Neural progenitor cell (in vitro differentiated cells): ENCODE results near the gene SH3GLB1. TPM values are rescaled to one million over a fixed set of nuclear protein-coding genes. Genes with fewer than 3 reads are reported as not detected.
A peak's percentile ranks its signal among the peaks of the same experiment; 100 is the strongest.

Experiments used
- DNase-seq: peaks from one replicate; pipeline ENCODE4 v3.0.0-alpha.2; 2016; ENCODE audit warnings: low spot score
- H2AFZ ChIP-seq: fragments of 200-600 bp; sonication (generic); replicated peaks from 2 replicates; pipeline ENCODE4 v1.6.1; 2016; ENCODE audit warnings: antibody characterized with exemption
- H3F3A ChIP-seq: fragments of 200-600 bp; sonication (generic); 2 replicates; pipeline ENCODE4 v1.6.1; 2016; ENCODE audit warnings: antibody characterized with exemption, low read depth
- H3K27ac ChIP-seq: fragments of 200-600 bp; sonication (generic); 2 replicates; pipeline ENCODE4 v1.5.1; 2016; ENCODE audit warnings: mild to moderate bottlenecking
- H3K27me3 ChIP-seq: fragments of 200-600 bp; sonication (generic); 2 replicates; pipeline ENCODE4 v1.6.1; 2016; ENCODE audit warnings: mild to moderate bottlenecking, moderate library complexity
- H3K36me3 ChIP-seq: fragments of 200-600 bp; sonication (generic); 2 replicates; pipeline ENCODE4 v1.5.1; 2016
- H3K4me1 ChIP-seq: fragments of 200-600 bp; sonication (generic); 2 replicates; pipeline ENCODE4 v1.6.1; 2016; ENCODE audit warnings: mixed run types
- H3K4me2 ChIP-seq: fragments of 200-600 bp; sonication (generic); 2 replicates; pipeline ENCODE4 v1.6.1; 2016
- H3K4me3 ChIP-seq: fragments of 200-600 bp; sonication (generic); 2 replicates; pipeline ENCODE4 v1.5.1; 2016
- H3K79me2 ChIP-seq: fragments of 200-600 bp; sonication (generic); 2 replicates; pipeline ENCODE4 v1.6.1; 2016; ENCODE audit warnings: low read depth
- H3K9ac ChIP-seq: fragments of 200-600 bp; sonication (generic); 2 replicates; pipeline ENCODE4 v1.6.1; 2016
- H3K9me3 ChIP-seq: fragments of 200-600 bp; sonication (generic); 2 replicates; pipeline ENCODE4 v1.5.1; 2016; ENCODE audit warnings: low read depth
- H4K20me1 ChIP-seq: fragments of 200-600 bp; sonication (generic); 2 replicates; pipeline ENCODE4 v1.6.1; 2016; ENCODE audit warnings: low read depth
- H3K27ac Mint-ChIP-seq: 3 replicates; pipeline ENCODE4 v1.8.0; 2021; ENCODE audit warnings: mixed read lengths
- H3K27me3 Mint-ChIP-seq: 2 replicates; pipeline ENCODE4 v1.8.0; 2022; ENCODE audit warnings: low read depth, mild to moderate bottlenecking, inconsistent platforms, moderate library complexity, mixed read lengths; ENCODE audit not compliant: insufficient read depth
- H3K36me3 Mint-ChIP-seq: 3 replicates; pipeline ENCODE4 v1.8.0; 2021; ENCODE audit warnings: mixed read lengths
- H3K4me1 Mint-ChIP-seq: 3 replicates; pipeline ENCODE4 v1.8.0; 2021; ENCODE audit warnings: mixed read lengths
- H3K4me3 Mint-ChIP-seq: 3 replicates; pipeline ENCODE4 v1.8.0; 2021; ENCODE audit warnings: mild to moderate bottlenecking, moderate library complexity, mixed read lengths
- H3K9me3 Mint-ChIP-seq: 3 replicates; pipeline ENCODE4 v1.8.0; 2020; ENCODE audit warnings: mixed read lengths
- CTCF ChIP-seq: fragments of 200-600 bp; sonication (generic); IDR thresholded peaks from 2 replicates; pipeline ENCODE4 v1.5.1; 2017; ENCODE audit warnings: antibody characterized with exemption, mild to moderate bottlenecking
- EZH2 ChIP-seq: fragments of 200-600 bp; sonication (generic); IDR thresholded peaks from 2 replicates; pipeline ENCODE4 v1.6.1; 2017; ENCODE audit warnings: antibody characterized with exemption, mild to moderate bottlenecking, moderate library complexity
- EZH2phosphoT487 ChIP-seq: fragments of 200-600 bp; sonication (generic); IDR thresholded peaks from 2 replicates; pipeline ENCODE4 v1.6.1; 2017; ENCODE audit warnings: antibody characterized with exemption
- total RNA-seq: library from RNA; depleted of rRNA; stranded (reverse); fragments of >200 nt; gene quantifications from 2 replicates; pipeline ENCODE4 v1.2.3, GENCODE V29; 2015; ENCODE audit warnings: low replicate concordance

Gene SH3GLB1
- total RNA-seq, 1 donor from 2014 or later: 28.5 TPM

- Mint-ChIP-seq H3K4me1 (no peaks in the 10 kb centered on the region), H3K27ac (no peak overlapping the region), H3K36me3 (peaks cover 12% of the 10 kb centered on the region), H3K4me3 (no peak overlapping the region), H3K27me3 (no peaks in the 10 kb centered on the region), H3K9me3 (no peaks in the 10 kb centered on the region)
- Histone ChIP-seq H3K79me2 (no peaks in the 10 kb centered on the region), H3K27ac (no peak overlapping the region), H3K4me2 (no peak overlapping the region), H3K36me3 (peaks cover 20% of the 10 kb centered on the region), H3K27me3 (no peaks in the 10 kb centered on the region), H3K4me1 (no peaks in the 10 kb centered on the region), H4K20me1 (no peaks in the 10 kb centered on the region), H3K4me3 (no peak overlapping the region), H2AFZ (no peak overlapping the region), H3K9me3 (no peaks in the 10 kb centered on the region), H3K9ac (no peak overlapping the region), H3F3A (no peaks in the 10 kb centered on the region)
- peak; percentile 30 for DNase-seq
- peak; percentile 88 for TF ChIP-seq CTCF
- TF ChIP-seq EZH2: no peak
Measured at GRCh38 chr1:86741947-86742572, 37.7 kb downstream of the SH3GLB1 start.

- no peak overlapping the region for H3K9ac ChIP-seq
- TF ChIP-seq CTCF (no peak), EZH2 (no peak), EZH2phosphoT487 (no peak)
- no peak overlapping the region for H3K27ac ChIP-seq
- peaks cover 16% of the 10 kb centered on the region for H3K36me3 ChIP-seq
- H4K20me1 ChIP-seq: no peaks in the 10 kb centered on the region
- no peak overlapping the region for H2AFZ ChIP-seq
- H3K4me2 ChIP-seq: no peak overlapping the region
- H3K9me3 Mint-ChIP-seq: no peaks in the 10 kb centered on the region
- no peaks in the 10 kb centered on the region for H3F3A ChIP-seq
- no peaks in the 10 kb centered on the region for H3K27me3 Mint-ChIP-seq
- H3K4me1 ChIP-seq: no peaks in the 10 kb centered on the region
- H3K4me1 Mint-ChIP-seq: peaks cover 6% of the 10 kb centered on the region
- H3K27ac Mint-ChIP-seq: no peak overlapping the region
- H3K4me3 ChIP-seq: no peak overlapping the region
- H3K36me3 Mint-ChIP-seq: peaks cover 8% of the 10 kb centered on the region
- no peaks in the 10 kb centered on the region for H3K9me3 ChIP-seq
- no peaks in the 10 kb centered on the region for H3K27me3 ChIP-seq
- no peak for DNase-seq
- no peaks in the 10 kb centered on the region for H3K79me2 ChIP-seq
- H3K4me3 Mint-ChIP-seq: no peak overlapping the region
Measured at GRCh38 chr1:86747304-86747703, 42.9 kb downstream of the SH3GLB1 start.

- no peak overlapping the region for H3K9ac ChIP-seq
- no peak overlapping the region for H3K27ac ChIP-seq
- H3F3A ChIP-seq: no peaks in the 10 kb centered on the region
- H3K79me2 ChIP-seq: no peaks in the 10 kb centered on the region
- no peak overlapping the region for H3K4me3 ChIP-seq
- no peak for DNase-seq
- no peak overlapping the region for H3K4me2 ChIP-seq
- Mint-ChIP-seq H3K9me3 (no peaks in the 10 kb centered on the region), H3K36me3 (peaks cover 8% of the 10 kb centered on the region), H3K27ac (no peak overlapping the region), H3K4me1 (peaks cover 6% of the 10 kb centered on the region), H3K27me3 (no peaks in the 10 kb centered on the region), H3K4me3 (no peak overlapping the region)
- H3K9me3 ChIP-seq: no peaks in the 10 kb centered on the region
- H3K36me3 ChIP-seq: peaks cover 3% of the 10 kb centered on the region
- no peaks in the 10 kb centered on the region for H4K20me1 ChIP-seq
- no peak overlapping the region for H2AFZ ChIP-seq
- TF ChIP-seq EZH2phosphoT487 (no peak), EZH2 (no peak), CTCF (no peak)
- no peaks in the 10 kb centered on the region for H3K27me3 ChIP-seq
- no peaks in the 10 kb centered on the region for H3K4me1 ChIP-seq
Measured at GRCh38 chr1:86748622-86749373, 44.4 kb downstream of the SH3GLB1 start.
